OCI-LY7 (cell line): ENCODE results near the gene PEX10.

Experiments
- CTCF ChIP-seq: fragments of 200-600 bp; sonication (generic); conservative IDR thresholded peaks from 2 replicates; pipeline ENCODE4 v1.5.1; 2014; ENCODE audit warnings: mild to moderate bottlenecking, antibody characterized with exemption, low read length, moderate library complexity, mixed read lengths
- EZH2phosphoT487 ChIP-seq: fragments of 200-600 bp; sonication (generic); IDR thresholded peaks from 2 replicates; pipeline ENCODE4 v1.6.1; 2018; ENCODE audit warnings: low read depth, borderline replicate concordance, mild to moderate bottlenecking, mixed run types, antibody characterized with exemption, low read length, moderate library complexity, mixed read lengths

- TF ChIP-seq CTCF (no peak), EZH2phosphoT487 (no peak)
These were observed 32.9 kb upstream of the PEX10 start for GRCh38 chr1:2445162-2445822.
